Omental fat pad (tissue), 4 donors: ENCODE results near the gene SLC35F3. TPM values are rescaled to one million over a fixed set of nuclear protein-coding genes. Genes with fewer than 3 reads are reported as not detected.

Experiments used
- ATAC-seq: fragments of 150-250 bp; one replicate; pipeline ENCODE4 v1.9.1; 2016; ENCODE audit warnings: mild to moderate bottlenecking, moderate library complexity; ENCODE audit not compliant: low FRiP score
- DNase-seq: peaks from one replicate; pipeline ENCODE4 v3.0.0-alpha.2; 2019; ENCODE audit warnings: low spot score
- CTCF ChIP-seq, 3 donors: fragments of 450-650 bp; IDR thresholded peaks; one replicate each; pipeline ENCODE4 v1.5.1; 2016 to 2017; ENCODE audit warnings: antibody characterized with exemption in 3 of 3, mild to moderate bottlenecking in 3 of 3, moderate library complexity in 2 of 3
- total RNA-seq, 4 donors: library from RNA; depleted of rRNA; stranded (reverse); fragments of >200 nt; gene quantifications; one replicate each; pipeline ENCODE4 v1.1.0, GENCODE V29; 2016

Gene SLC35F3
- total RNA-seq, 4 donors from 2014 or later: 0.09 TPM; not detected in 3

GRCh38 chr1:233936842-233937241 is 32.4 kb downstream of the SLC35F3 start:
- no peak for ATAC-seq
- no peak for DNase-seq
- TF ChIP-seq CTCF (IDR thresholded peaks at IDR 0.05): no peak

- no peak for TF ChIP-seq CTCF (IDR thresholded peaks at IDR 0.05)
- no peak for DNase-seq
These were observed 34.0 kb downstream of the SLC35F3 start for GRCh38 chr1:233938476-233938875.

GRCh38 chr1:233939451-233939850 is 35.0 kb downstream of the SLC35F3 start:
- DNase-seq (no peak), ATAC-seq (no peak)
- TF ChIP-seq CTCF (IDR thresholded peaks at IDR 0.05): no peak

More at GRCh38 chr1:233938476-233938875, 34.0 kb downstream of the SLC35F3 start:
- ATAC-seq: no peak

- ATAC-seq (no peak), DNase-seq (no peak)
- no peak for TF ChIP-seq CTCF (IDR thresholded peaks at IDR 0.05)
These were observed 36.4 kb downstream of the SLC35F3 start for GRCh38 chr1:233940908-233941307.

GRCh38 chr1:233944601-233945000 is 40.1 kb downstream of the SLC35F3 start:
- DNase-seq: no peak
- TF ChIP-seq CTCF (IDR thresholded peaks at IDR 0.05): no peak
- no peak for ATAC-seq

- DNase-seq (no peak), ATAC-seq (no peak)
- no peak for TF ChIP-seq CTCF (IDR thresholded peaks at IDR 0.05)
These were observed 41.1 kb downstream of the SLC35F3 start for GRCh38 chr1:233945573-233945972.

- DNase-seq (no peak), ATAC-seq (no peak)
- TF ChIP-seq CTCF (IDR thresholded peaks at IDR 0.05): no peak
These were observed 41.5 kb downstream of the SLC35F3 start for GRCh38 chr1:233945979-233946378.
